Endodermal cell (in vitro differentiated cells): ENCODE data around the gene RLF. TPM values are rescaled to one million over a fixed set of nuclear protein-coding genes. Genes with fewer than 3 reads are reported as not detected.

Experiments
- DNase-seq: peaks from one replicate; pipeline ENCODE4 v3.0.0-alpha.2; 2017
- H3K27ac ChIP-seq: 2 replicates; pipeline ENCODE4 v1.5.1; 2013; ENCODE audit warnings: mild to moderate bottlenecking, low read depth, low read length, moderate library complexity
- H3K27me3 ChIP-seq: 2 replicates; pipeline ENCODE4 v1.6.1; 2013; ENCODE audit warnings: mild to moderate bottlenecking, low read length, moderate library complexity; ENCODE audit not compliant: insufficient read depth, control insufficient read depth, poor library complexity, severe bottlenecking
- H3K36me3 ChIP-seq: 2 replicates; pipeline ENCODE4 v1.7.0; 2013; ENCODE audit warnings: mild to moderate bottlenecking, low read length, moderate library complexity; ENCODE audit not compliant: control insufficient read depth, insufficient read depth
- H3K4me1 ChIP-seq: one replicate; pipeline ENCODE4 v1.7.0; 2013; ENCODE audit warnings: low read length; ENCODE audit not compliant: control insufficient read depth, insufficient read depth
- H3K4me3 ChIP-seq: 2 replicates; pipeline ENCODE4 v1.5.1; 2013; ENCODE audit warnings: mild to moderate bottlenecking, low read length, moderate library complexity
- H3K9ac ChIP-seq: 2 replicates; pipeline ENCODE4 v1.6.1; 2013; ENCODE audit warnings: mild to moderate bottlenecking, low read length, moderate library complexity; ENCODE audit not compliant: poor library complexity, severe bottlenecking; ENCODE audit errors: extremely low read depth
- H3K9me3 ChIP-seq: 2 replicates; pipeline ENCODE4 v1.6.1; 2013; ENCODE audit warnings: mild to moderate bottlenecking, low read length, moderate library complexity; ENCODE audit not compliant: control insufficient read depth
- H3K27ac Mint-ChIP-seq: 2 replicates; pipeline ENCODE4 v1.8.0; 2020; ENCODE audit warnings: mixed read lengths
- H3K27me3 Mint-ChIP-seq: 2 replicates; pipeline ENCODE4 v1.8.0; 2021; ENCODE audit warnings: mild to moderate bottlenecking, mixed read lengths; ENCODE audit not compliant: insufficient read depth
- H3K36me3 Mint-ChIP-seq: 2 replicates; pipeline ENCODE4 v1.8.0; 2020; ENCODE audit warnings: low read depth, mixed read lengths
- H3K4me1 Mint-ChIP-seq: 2 replicates; pipeline ENCODE4 v1.8.0; 2020; ENCODE audit warnings: mixed read lengths
- H3K4me3 Mint-ChIP-seq: 2 replicates; pipeline ENCODE4 v1.8.0; 2020; ENCODE audit warnings: mild to moderate bottlenecking, moderate library complexity, mixed read lengths
- H3K9me3 Mint-ChIP-seq: 2 replicates; pipeline ENCODE4 v1.8.0; 2020; ENCODE audit warnings: mild to moderate bottlenecking, mixed read lengths
- CTCF ChIP-seq: fragments of 200-600 bp; sonication (generic); conservative IDR thresholded peaks from 2 replicates; pipeline ENCODE4 v1.5.0; 2021; ENCODE audit warnings: antibody characterized with exemption, mild to moderate bottlenecking
- WGBS, 2 experiments: methylation state at CpG; one replicate each; pipeline versions ENCODE4 v1.1.5 to v1.1.7; 2013; ENCODE audit warnings: missing lambda C conversion rate in 2 of 2, mixed read lengths in 1 of 2; ENCODE audit not compliant: insufficient coverage in 1 of 2, insufficient read length in 1 of 2; 5-methylcytosine and 5-hydroxymethylcytosine counted together
- total RNA-seq, 2 donors: library from RNA; stranded (reverse); fragmentation: NEBNext Ultra II Directional in 1 of 2; extraction: Animal tissue kit (Norgen Biotek cat#: 25700) in 1 of 2; gene quantifications; 2 replicates in 1 of 2; 3 replicates in 1 of 2; pipeline ENCODE4 v1.2.1, GENCODE V29; 2021

RLF gene
- total RNA-seq, 2 donors from 2014 or later = 18.8 to 23.3 TPM

GRCh38 chr1:40122855-40123254 lies 38.3 kb upstream of the RLF start:
- H3K27me3 Mint-ChIP-seq = peaks cover 29% of the 10 kb centered on the region
- no peaks in the 10 kb centered on the region for H3K36me3 Mint-ChIP-seq

GRCh38 chr1:40130892-40131291 lies 30.3 kb upstream of the RLF start:
- WGBS, 2 experiments = 91% methylated on average over 2 of the region's 2 CpGs; no CpG with 5 or more reads in 1 of the 2 experiments
- no peaks in the 10 kb centered on the region for H3K27me3 Mint-ChIP-seq
- H3K27ac Mint-ChIP-seq = no peak overlapping the region
- H3K9me3 ChIP-seq = peaks cover 8% of the 10 kb centered on the region
- H3K36me3 ChIP-seq = no peaks in the 10 kb centered on the region
- no peak overlapping the region for H3K4me3 Mint-ChIP-seq
- H3K9ac ChIP-seq = no peak overlapping the region
- peaks cover 3% of the 10 kb centered on the region for H3K9me3 Mint-ChIP-seq
- H3K4me3 ChIP-seq = no peak overlapping the region
- no peak for DNase-seq
- no peaks in the 10 kb centered on the region for H3K4me1 ChIP-seq
- H3K4me1 Mint-ChIP-seq = no peaks in the 10 kb centered on the region
- H3K27ac ChIP-seq = no peak overlapping the region
- no peak for TF ChIP-seq CTCF
- H3K27me3 ChIP-seq = no peaks in the 10 kb centered on the region
- no peaks in the 10 kb centered on the region for H3K36me3 Mint-ChIP-seq

More at GRCh38 chr1:40122855-40123254, 38.3 kb upstream of the RLF start:
- no peak for DNase-seq
- Mint-ChIP-seq H3K27ac (no peak overlapping the region), H3K4me3 (no peak overlapping the region), H3K4me1 (no peaks in the 10 kb centered on the region), H3K9me3 (no peaks in the 10 kb centered on the region)
- Histone ChIP-seq H3K4me3 (no peak overlapping the region), H3K36me3 (no peaks in the 10 kb centered on the region), H3K9me3 (no peaks in the 10 kb centered on the region), H3K4me1 (no peaks in the 10 kb centered on the region), H3K9ac (no peak overlapping the region), H3K27ac (no peak overlapping the region), H3K27me3 (peaks cover 26% of the 10 kb centered on the region)
- TF ChIP-seq CTCF = no peak

GRCh38 chr1:40132383-40133311 lies 28.5 kb upstream of the RLF start:
- Histone ChIP-seq H3K36me3 (no peaks in the 10 kb centered on the region), H3K9me3 (peaks cover 8% of the 10 kb centered on the region), H3K4me3 (no peak overlapping the region), H3K27ac (no peak overlapping the region), H3K27me3 (no peaks in the 10 kb centered on the region), H3K9ac (no peak overlapping the region), H3K4me1 (no peaks in the 10 kb centered on the region)
- Mint-ChIP-seq H3K36me3 (no peaks in the 10 kb centered on the region), H3K4me1 (no peaks in the 10 kb centered on the region), H3K4me3 (no peak overlapping the region), H3K9me3 (peaks cover 3% of the 10 kb centered on the region), H3K27ac (no peak overlapping the region), H3K27me3 (no peaks in the 10 kb centered on the region)
- TF ChIP-seq CTCF = no peak
- DNase-seq = no peak
- 95 to 96% methylated on average over 39 to 44 of the region's 44 CpGs for WGBS, 2 experiments
